HG02588 (cell line): Measurements from ENCODE around the gene ADGRA1.

Source experiments
- ATAC-seq: cut with Tn5 transposase; IDR thresholded peaks from one replicate; pipeline ENCODE4 v1.9.1; 2021; ENCODE audit warnings: mild to moderate bottlenecking, moderate library complexity; ENCODE audit not compliant: unreplicated experiment

ADGRA1 gene

GRCh38 chr10:133160826-133161471, 73.2 kb downstream of the ADGRA1 start:
- no peak for ATAC-seq

GRCh38 chr10:133161486-133162109, 73.9 kb downstream of the ADGRA1 start:
- ATAC-seq = no peak

GRCh38 chr10:133162178-133162909, 74.6 kb downstream of the ADGRA1 start:
- ATAC-seq = no peak

- ATAC-seq = no peak
Measured at GRCh38 chr10:133162910-133163856, 75.5 kb downstream of the ADGRA1 start.

- no peak for ATAC-seq
Measured at GRCh38 chr10:133163889-133164815, 76.4 kb downstream of the ADGRA1 start.

- no peak for ATAC-seq
Measured at GRCh38 chr10:133164816-133165555, 77.3 kb downstream of the ADGRA1 start.

- no peak for ATAC-seq
Measured at GRCh38 chr10:133165556-133166503, 78.1 kb downstream of the ADGRA1 start.

GRCh38 chr10:133166504-133166827, 78.7 kb downstream of the ADGRA1 start:
- ATAC-seq = no peak

- no peak for ATAC-seq
Measured at GRCh38 chr10:133166828-133167692, 79.3 kb downstream of the ADGRA1 start.

- ATAC-seq = no peak
Measured at GRCh38 chr10:133167693-133168616, 80.2 kb downstream of the ADGRA1 start.

- ATAC-seq = no peak
Measured at GRCh38 chr10:133168617-133169031, 80.9 kb downstream of the ADGRA1 start.

- no peak for ATAC-seq
Measured at GRCh38 chr10:133169173-133169947, 81.6 kb downstream of the ADGRA1 start.

- ATAC-seq = no peak
Measured at GRCh38 chr10:133170092-133170491, 82.4 kb downstream of the ADGRA1 start.

GRCh38 chr10:133173860-133174640, 86.3 kb downstream of the ADGRA1 start:
- no peak for ATAC-seq
